ENCODE data around the gene LARP1.

LARP1 gene

GRCh38 chr5:154858972-154859871 lies 104.0 kb downstream of the LARP1 start:
- DNase-seq (ENCODE audit: low spot score): no peak

- no peak for DNase-seq (ENCODE audit: low spot score)
Observed at GRCh38 chr5:154860123-154860522, 104.9 kb downstream of the LARP1 start.

- no peak for DNase-seq (ENCODE audit: low spot score)
Observed at GRCh38 chr5:154860765-154861164, 105.6 kb downstream of the LARP1 start.

DNA sequence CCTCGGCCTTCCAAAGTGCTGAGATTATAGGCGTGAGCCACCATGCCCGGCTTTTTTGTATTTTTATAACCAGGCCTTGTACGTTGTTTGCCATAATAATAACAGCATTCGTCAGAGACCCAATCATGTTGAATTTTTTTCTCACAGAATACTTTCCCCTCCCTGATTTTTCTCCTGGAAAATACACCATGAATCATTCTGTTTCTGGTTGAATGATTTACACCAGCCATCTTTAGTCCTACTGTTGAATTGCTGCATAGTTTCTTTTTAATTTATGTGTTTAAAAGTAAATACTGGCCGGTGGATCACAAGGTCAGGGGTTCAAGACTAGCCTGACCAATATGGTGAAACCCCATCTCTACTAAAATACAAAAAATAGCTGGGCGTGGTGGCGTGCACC lies 106.8 kb downstream of the LARP1 start:
- no peak for DNase-seq (ENCODE audit: low spot score)

- no peak for DNase-seq (ENCODE audit: low spot score)
Observed at GRCh38 chr5:154862766-154863165, 107.6 kb downstream of the LARP1 start.

DNA sequence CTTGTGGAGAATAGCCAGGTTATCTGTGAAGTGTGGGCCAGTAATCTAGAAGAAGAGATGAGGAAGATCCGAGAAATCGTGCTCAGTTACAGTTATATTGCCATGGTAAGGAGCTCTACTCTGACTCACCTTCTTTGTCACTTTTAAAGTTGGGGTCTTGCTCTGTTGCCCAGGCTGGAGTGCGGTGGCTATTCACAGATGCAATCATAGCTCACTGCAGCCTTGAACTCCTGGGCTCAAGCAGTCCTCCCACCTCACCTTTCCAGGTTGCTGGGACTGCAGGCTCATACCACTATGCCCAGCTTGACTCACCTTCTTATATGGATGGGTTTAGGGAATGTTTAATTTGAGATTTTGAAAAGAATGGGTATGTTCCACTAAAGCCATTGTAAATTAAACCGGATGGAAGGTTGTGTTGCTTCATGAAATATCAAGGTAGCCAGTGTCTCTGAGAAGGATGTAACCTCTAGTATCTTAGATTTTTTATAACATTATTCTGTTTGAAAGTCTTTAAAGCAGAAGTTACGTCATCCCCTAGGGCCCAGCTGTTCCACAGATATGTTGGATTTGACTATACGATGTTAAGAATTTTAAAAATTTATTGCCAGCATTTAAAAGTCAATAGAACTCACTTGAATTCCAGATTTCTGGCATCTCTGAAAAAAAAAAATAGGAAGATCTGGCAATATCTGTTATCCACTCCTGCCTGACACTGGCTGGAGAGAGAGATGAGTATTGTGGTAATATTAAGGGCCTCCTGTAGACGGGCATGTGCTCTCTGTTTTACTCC lies 108.3 kb downstream of the LARP1 start:
- DNase-seq (ENCODE audit: low spot score): no peak

- no peak for DNase-seq (ENCODE audit: low spot score)
Observed at GRCh38 chr5:154865466-154866184, 110.4 kb downstream of the LARP1 start.

DNA sequence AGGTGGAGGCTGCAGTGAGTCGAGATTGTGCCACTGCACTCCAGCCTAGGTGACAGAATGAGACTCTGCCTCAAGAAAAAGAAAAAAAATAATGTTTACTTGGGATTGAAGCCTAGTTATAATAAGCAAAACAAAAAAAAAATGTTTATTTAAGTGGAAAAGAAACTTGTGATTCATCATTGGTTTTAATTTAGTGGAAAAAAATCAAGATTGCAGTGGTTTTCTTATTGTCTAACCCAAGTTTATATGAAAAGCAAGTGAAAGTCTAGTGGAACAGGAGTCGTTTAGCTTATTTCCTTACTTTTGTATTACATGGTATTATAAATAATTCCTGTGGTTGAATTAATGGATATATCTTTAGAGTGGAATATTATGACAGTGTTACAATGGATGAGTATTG lies 111.7 kb downstream of the LARP1 start:
- no peak for DNase-seq (ENCODE audit: low spot score)
